Activated naive CD4-positive, alpha-beta T cell treated with Interleukin-2 at 50 U/mL for 16 hours (primary cell): ENCODE results near the gene MUC2.

Experiments used
- DNase-seq: peaks from one replicate; pipeline ENCODE4 v3.0.0-alpha.2; 2020

MUC2 gene

GRCh38 chr11:1073851-1074243 lies 827 bp upstream of the MUC2 start:
- no peak for DNase-seq

- no peak for DNase-seq
Measured at GRCh38 chr11:1075341-1075911, 752 bp downstream of the MUC2 start.

GRCh38 chr11:1076061-1076665 lies 1.5 kb downstream of the MUC2 start:
- DNase-seq: no peak

GRCh38 chr11:1077033-1077416 lies 2.4 kb downstream of the MUC2 start:
- no peak for DNase-seq

DNA sequence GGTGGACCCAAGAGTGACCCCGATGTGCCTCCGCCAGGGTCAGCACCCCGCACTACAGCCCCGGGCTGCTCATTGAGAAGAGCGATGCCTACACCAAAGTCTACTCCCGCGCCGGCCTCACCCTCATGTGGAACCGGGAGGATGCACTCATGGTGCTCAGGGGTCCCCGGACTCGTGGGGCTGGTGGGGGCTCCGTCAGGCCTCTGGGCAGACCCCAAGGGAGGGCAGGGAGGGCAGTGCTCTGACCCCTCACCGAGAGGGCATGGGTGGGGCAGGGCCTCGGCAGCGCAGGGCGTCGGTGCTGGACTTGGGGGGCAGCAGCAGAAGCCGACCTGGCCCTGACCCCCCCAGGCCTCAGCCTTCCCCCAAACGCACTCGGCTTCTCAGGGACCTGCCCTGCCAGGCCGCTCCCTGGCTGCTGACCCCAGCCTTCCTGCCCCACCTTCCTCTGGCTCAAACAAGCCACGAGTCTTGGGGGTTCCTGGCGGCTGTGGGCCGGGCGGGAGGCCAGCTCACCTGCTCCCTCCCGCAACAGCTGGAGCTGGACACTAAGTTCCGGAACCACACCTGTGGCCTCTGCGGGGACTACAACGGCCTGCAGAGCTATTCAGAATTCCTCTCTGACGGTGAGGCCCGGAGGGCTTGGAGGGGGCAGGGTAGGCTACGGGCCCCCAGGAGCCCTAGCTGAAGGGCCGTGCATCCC lies 2.9 kb downstream of the MUC2 start:
- DNase-seq: no peak

GRCh38 chr11:1078191-1078601 lies 3.5 kb downstream of the MUC2 start:
- no peak for DNase-seq

DNA sequence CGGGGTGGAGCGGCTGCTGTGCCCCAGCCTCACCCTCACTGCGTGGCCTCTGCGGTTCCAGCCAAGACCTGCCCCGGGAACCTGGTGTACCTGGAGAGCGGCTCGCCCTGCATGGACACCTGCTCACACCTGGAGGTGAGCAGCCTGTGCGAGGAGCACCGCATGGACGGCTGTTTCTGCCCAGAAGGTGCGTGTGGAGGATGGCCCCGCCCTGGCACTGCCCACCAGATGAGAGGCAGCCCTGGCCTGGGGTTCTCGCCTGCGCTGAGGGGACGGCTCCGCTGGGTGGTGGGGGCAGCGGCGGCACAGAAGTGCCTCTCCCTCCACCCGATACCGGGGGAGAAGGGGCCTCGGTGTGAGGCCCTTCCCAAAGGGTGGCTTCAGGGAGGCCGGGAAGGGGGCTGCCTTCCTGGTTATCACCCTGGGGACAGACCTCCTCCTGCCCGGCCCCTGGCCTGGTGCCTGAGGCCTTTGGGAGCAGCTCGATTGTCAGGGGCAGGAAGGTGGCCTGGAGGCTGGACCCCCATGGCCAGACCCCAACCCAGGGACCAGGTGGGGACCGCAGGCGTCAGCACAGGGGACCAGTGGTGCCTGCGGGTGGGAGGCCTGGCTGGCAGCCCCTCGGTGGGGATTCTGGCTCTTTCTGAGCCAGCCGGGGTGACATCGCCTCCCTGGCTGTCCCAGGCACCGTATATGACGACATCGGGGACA lies 7.1 kb downstream of the MUC2 start:
- no peak for DNase-seq

DNA sequence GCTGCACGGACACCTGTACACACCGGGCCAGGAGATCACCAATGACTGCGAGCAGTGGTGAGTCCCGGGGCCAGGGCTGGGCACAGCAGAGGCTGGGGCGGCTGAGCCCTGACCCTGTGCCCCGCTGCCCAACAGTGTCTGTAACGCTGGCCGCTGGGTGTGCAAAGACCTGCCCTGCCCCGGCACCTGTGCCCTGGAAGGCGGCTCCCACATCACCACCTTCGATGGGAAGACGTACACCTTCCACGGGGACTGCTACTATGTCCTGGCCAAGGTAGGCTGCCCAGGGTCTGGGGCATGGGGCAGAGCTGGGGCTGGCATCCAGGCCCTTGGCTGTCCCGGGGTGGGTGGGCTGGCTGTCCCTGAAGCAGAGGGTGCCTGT lies 7.7 kb downstream of the MUC2 start:
- DNase-seq: no peak

DNA sequence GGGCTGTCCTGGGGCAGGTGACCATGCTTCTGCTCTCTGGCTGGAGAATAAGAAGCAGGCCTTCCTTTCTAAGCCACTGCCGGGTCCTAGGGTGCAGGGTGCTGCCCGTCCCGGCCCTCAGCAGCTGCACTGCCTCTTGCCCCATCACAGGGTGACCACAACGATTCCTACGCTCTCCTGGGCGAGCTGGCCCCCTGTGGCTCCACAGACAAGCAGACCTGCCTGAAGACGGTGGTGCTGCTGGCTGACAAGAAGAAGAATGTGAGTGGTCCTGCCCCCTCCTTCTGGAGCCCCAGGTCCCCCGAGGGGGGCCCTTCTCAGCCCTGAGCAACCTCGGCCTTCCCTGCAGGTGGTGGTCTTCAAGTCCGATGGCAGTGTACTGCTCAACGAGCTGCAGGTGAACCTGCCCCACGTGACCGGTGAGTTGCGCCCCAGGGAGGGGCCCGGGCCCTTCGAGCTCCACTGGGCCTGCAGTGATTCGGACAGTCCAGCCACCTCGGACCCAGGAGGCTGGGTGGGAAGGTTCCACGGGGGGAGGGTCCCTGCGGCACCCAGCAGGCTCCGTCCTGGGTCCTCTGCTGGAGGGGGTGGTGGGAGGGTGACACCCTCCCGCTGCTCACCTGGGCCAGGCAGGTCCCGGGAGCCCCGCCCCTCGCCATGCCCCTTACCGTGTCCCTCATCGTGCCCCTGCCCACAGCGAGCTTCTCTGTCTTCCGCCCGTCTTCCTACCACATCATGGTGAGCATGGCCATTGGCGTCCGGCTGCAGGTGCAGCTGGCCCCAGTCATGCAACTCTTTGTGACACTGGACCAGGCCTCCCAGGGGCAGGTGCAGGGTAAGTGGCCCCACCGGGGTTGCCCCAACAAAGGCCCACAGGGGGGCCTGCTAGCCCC lies 8.3 kb downstream of the MUC2 start:
- DNase-seq: no peak

- DNase-seq: no peak
Measured at GRCh38 chr11:1083621-1084551, 9.2 kb downstream of the MUC2 start.

- no peak for DNase-seq
Measured at GRCh38 chr11:1084561-1085439, 10.1 kb downstream of the MUC2 start.

GRCh38 chr11:1085440-1086170 lies 10.9 kb downstream of the MUC2 start:
- DNase-seq: no peak

DNA sequence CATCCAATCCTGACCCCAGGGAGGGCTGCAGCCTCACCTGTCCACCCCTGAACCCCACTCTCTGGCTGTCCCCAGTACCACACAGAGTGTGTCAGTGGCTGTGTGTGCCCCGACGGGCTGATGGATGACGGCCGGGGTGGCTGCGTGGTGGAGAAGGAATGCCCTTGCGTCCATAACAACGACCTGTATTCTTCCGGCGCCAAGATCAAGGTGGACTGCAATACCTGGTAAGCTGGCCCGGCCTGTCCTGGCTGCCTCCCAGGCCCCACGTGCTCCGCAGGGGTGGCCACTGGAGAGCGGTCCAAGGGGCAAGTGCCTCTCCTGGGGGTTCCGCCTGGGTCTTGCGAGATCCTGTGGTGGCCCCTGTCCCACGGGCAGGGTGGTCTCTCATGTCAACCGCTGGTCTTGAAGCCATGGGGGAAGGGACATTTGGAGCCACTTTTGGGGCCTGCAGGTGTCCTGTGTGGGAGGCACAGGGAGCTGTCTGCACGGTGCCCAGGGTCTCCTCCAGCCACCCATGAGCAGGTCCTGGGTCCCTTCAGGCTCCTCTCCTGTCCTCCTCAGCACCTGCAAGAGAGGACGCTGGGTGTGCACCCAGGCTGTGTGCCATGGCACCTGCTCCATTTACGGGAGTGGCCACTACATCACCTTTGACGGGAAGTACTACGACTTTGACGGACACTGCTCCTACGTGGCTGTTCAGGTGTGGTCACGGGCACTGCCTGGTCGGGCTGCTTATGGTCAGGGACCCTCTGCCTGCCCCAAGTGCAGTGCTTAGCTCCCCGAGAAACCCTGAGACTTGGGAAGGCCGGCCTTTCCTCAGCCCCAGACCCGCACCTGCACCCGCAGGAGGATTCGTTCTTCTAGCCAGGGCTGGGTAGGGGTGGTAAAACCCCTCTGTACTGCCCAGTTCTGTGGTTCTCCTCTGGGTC lies 11.8 kb downstream of the MUC2 start:
- no peak for DNase-seq

GRCh38 chr11:1087279-1087960 lies 12.7 kb downstream of the MUC2 start:
- no peak for DNase-seq

- DNase-seq: no peak
Measured at GRCh38 chr11:1087961-1088926, 13.6 kb downstream of the MUC2 start.

DNA sequence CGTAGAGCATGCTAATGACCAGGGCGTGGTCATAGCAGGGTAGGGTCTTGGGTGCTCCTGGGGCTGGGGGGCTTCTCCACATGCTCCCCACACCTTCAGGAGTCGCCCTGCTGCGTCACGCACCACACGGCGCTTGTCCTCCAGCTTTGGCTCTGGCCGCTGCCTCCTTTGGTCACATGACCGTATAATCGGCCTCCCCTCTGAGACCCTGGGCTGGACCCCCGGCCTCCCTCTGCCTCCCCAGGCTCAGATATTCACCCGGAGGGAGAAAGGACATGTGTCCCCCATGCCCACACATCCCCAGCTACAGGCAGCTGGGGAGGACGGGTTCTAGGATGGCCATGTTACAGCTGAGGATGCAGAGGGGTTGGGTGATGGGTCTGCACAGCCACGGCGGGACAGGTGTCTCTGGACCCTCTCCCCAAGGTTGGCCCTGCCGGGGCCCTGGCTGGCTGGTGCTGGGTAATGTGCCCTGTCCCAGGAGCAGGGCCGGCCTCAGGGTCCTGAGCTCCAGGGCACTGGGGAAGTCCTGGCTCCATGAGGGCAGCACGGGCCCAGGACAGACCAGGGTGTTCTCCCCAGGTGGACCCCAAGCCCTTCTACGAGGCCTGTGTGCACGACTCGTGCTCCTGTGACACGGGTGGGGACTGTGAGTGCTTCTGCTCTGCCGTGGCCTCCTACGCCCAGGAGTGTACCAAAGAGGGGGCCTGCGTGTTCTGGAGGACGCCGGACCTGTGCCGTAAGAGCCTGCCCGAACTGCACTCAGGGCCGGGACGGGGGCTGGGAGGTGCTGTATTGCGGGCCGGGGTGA lies 14.5 kb downstream of the MUC2 start:
- DNase-seq: no peak
